ENCODE data around the gene FAM13C.
"Not testable (repeated sequence)": the region's sequence is repeated elsewhere in the genome, so short reads cannot be mapped to it uniquely, and the experiment has no call there.

Gene FAM13C

DNA sequence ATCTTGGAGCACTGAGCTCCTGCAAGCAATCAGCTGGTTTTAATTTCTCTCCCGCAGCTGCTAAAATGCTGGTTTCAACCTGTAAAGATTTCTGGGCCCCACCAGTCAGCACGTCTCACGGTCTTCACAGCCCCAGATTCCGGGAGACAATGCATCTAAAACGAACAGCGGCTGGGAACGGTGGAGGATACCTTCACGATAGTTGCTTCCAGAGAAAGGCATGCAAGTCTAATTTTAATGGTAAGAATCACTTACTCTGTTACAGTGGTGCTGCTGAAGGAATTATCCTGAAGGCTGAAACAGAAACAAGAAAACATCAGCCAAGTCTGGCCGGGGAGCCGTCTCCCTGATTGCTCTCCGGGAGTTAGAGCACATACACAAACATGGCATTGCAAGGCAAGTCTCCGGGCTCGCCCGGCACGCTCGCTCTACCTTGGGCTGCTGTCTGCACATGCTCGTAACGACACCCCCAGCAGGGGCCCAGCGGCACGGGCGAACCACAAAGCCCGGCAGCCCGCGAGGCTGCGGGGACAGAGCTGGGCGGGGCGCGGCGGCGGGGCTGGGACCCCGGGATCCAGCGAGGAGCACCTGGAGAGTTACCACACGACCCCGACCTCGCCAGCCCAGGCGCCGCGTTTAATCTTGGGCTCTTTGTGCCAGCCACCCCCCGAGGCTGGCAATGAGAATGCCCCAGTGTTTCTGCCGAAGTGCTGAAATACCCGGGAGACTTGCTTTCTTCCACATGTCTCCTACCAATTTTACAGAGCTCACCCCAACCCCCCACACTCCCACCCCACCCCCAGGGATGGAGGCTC, at the start of gene FAM13C:
FAM13C (minus strand) TSS at position 406 of the 815 bp plus-strand sequence; CDS start at position 317, 89 bp downstream.
- no peak for DNase-seq (ENCODE audit: low read depth in 2 of 2)

DNA sequence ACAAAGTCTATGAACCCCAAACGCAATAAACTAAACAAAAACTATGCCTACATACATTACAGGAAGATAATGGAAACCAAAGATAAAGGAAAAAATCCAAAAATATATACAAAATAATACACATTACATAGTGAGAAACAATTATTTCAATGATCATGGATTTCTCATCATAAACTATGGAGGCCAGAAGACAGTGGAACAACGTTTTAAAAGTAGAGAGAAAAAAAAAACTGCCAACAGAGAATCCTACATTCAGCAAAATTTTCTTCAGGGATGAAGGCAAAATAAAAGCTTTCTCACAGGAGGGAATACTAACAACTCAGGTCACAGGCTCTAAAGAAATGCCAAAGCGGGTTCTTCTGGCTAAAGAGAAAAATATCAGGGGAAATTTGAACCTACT, 42.9 kb upstream of the FAM13C start:
- no peak for DNase-seq (ENCODE audit: low read depth in 2 of 2)

DNA sequence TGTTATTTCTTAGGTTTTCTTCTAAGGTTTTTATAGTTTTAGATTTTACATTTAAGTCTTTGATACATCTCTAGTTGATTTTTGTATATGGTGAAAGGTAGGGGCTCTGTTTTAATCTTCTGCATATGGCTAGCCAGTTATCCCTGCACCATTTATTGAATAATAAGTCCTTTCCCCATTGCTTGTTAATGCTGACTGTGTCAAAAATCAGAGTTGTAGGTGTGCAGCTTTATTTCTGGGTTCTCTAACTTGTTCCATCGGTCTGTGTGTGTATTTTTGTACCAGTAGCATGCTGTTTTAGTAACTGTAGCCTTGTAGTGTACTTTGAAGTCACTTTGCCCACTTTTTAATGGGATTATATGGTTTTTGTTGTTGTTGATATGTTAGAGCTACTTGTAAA, 37.9 kb upstream of the FAM13C start:
- no peak for DNase-seq (ENCODE audit: low read depth in 2 of 2)

DNA sequence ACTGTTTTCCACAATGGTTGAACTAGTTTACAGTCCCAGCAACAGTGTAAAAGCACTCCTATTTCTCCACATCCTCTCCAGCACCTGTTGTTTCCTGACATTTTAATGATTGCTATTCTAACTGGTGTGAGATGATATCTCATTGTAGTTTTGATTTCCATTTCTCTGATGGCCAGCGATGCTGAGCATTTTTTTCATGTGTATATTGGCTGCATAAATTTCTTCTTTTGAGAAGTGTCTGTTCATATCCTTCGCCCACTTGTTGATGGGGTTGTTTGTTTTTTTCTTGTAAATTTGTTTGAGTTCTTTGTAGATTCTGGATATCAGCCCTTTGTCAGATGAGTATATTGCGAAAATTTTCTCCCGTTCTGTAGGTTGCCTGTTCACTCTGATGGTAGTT, 37.0 kb upstream of the FAM13C start:
- not testable (repeated sequence) for DNase-seq (ENCODE audit: low read depth in 2 of 2)

DNA sequence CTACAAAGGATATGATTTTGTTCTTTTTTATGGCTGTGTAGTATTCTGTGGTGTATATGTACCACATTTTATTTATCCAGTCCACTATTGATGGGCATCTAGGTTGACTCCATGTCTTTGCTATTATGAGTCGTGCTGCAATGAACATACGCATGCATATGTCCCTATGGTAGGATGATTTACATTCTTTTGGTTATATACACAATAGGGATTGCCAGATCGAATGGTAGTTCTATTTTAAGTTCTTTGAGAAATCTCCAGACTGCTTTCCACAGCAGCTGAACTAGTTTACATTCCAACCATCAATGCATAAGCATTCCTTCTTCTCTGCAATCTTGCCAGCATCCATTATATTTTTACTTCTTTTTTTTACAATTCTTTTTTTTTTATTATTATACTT, 35.6 kb upstream of the FAM13C start:
- no peak for DNase-seq (ENCODE audit: low read depth in 2 of 2)

DNA sequence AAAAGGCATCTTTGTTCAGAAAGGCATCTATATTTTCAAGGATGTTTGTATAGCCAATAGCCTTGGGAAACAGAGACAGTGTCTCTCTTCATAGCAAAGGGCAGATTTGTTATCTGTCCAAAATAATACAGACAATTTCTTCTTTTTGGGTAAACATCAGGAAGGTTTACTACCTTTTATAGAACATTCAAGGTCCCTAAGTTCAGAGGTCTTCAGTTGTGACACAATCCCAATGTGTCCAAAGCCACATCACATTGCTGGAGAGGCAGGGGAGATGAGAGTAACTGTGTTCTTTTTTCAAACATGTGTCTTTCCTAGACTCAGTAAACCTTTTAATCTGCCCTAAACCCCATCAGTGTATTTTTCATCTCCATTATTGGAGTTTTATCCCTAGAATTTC, 33.6 kb upstream of the FAM13C start:
- no peak for DNase-seq (ENCODE audit: low read depth in 2 of 2)

DNA sequence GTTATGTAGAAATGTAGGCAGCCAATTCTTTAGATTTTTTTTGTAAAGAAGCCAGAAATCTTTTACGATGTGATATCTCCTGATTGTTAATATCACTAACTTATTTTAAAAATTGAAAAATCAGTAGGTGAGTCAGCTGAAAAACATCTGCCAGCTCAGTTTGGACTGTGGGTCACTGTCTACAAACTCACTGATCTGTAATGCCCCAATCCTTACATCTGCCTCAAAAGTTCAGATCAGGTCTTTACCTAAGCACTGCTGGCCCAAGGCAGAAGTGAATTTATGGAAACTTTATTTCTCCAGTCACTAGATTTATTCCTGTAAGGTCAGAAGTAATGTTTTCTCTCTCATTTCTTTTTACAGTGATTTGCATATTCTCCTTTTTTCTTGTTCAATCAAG, 31.0 kb upstream of the FAM13C start:
- DNase-seq (ENCODE audit: low read depth in 2 of 2), result no peak

DNA sequence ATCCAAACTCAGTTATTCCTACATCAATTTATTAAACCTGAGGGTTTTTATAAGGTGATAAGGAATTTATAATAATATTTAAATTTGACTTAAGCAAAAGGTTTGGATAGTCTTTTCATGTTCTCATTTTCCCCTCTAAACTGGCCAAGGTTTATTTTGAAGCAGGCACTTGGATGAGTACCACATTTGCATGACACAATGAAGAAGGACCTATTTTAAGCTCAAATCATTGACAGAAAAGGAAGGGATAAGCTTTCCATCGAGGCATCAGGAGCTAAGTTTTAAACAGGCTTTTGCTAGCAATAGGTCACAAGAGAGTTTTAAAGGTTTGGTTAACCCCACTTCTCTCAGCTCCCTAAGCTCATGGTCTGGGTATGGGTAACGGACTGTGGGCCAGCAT, 28.7 kb upstream of the FAM13C start:
- DNase-seq (ENCODE audit: low read depth in 2 of 2), result no peak

DNA sequence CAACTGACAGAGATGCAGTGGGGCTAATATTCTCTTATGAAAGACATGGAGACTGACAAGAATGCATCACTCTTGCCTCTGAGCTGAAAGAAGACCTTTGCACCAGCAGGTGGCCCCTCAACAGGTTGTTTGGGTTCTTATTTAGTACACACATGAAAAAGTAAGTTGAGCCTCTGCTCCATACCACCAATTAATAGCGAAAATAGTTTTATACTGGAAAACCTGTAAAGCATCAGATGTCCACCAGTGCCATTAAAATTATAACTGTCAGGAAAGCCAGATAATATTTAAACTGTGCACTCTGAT, 26.3 kb upstream of the FAM13C start:
- no peak for DNase-seq (ENCODE audit: low read depth in 2 of 2)

DNA sequence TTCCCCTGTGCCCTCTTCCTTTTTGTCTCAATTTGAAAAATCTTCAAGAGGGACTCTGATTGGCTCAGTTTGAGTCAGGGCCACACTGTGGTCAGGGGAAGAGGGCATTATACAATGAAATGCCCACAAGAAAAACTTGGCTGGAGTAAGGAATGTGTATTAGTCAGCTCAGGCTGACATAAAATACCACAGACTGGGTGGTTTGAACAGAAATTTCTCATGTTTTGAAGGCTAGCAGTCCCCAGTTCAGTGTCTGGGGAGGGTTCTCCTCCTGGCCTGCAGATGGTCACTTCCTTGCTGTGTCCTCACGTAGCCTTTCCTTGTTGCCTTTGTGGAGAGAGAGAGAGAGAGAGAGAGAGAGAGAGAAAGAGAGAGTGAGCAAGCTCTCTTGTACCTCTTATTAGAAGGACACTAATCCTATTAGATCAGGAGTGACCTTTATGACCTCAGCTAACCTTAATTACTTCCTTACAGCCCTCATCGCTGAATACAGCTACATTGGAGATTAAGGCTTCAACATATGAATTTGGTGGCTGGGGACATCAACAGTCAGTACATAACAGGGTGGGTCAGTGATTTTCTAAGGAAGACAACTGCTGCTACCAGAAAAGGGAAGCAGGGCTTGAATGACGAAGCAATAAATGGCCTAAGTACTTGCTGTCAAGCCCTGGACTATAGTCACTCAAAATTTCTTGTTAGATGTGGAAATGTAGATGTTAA, 25.8 kb upstream of the FAM13C start:
- DNase-seq (ENCODE audit: low read depth in 2 of 2), result no peak

DNA sequence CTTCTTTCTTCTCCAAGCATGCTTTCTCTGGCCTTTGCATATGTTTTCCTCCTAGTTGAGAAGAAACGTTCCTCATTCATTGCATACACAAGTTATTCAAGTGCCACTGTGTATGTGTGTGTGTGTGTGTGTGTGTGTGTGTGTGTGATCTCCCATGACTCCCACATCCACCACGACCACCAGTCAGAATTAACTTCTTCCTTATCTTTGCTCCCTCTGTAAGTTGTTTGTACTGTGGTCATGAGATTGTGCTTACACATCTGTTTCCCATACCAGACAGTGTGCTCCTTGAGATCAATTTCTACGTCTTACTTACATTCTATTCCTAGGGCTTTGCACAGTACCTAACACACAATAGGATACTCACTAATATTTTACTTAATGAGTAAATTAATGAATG, 22.4 kb upstream of the FAM13C start:
- DNase-seq (ENCODE audit: low read depth in 2 of 2), result no peak

DNA sequence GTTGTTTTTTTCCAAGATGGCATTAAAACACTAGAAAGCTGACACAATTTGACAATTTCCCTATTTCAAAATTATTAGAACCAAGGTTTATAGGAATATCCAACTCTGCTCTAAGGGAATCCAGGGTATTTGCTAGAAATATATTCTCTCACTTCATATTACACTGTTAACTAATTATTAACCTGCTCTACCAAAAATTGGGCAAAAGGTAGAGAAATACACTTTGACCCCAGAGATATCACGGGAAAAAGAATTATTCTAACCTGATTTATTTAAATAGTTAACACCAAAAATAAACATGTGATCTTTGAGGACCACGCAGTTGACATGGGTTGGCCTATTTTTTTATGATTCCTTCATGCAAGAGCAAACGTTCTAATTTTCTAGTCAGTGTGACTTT, 21.6 kb upstream of the FAM13C start:
- DNase-seq (ENCODE audit: low read depth in 2 of 2), result no peak

DNA sequence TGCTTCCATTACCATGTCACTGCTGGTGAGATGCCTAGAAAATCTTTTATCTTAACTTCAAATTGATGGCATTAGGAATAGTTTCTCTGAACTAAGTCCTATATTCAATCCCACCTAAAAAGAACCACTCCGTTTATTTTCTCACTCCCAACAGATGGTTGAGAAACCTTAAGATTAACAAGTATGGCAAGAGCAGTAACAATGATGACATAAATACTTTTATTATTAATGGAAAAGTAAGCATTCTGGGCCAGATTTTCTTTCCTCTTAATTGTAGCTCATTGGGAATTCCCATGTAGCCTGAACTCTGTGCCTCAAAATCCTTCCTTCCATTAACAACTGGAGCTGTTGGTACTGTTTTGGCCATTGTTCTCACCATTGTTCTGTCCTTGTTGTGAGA, 21.1 kb upstream of the FAM13C start:
- no peak for DNase-seq (ENCODE audit: low read depth in 2 of 2)

DNA sequence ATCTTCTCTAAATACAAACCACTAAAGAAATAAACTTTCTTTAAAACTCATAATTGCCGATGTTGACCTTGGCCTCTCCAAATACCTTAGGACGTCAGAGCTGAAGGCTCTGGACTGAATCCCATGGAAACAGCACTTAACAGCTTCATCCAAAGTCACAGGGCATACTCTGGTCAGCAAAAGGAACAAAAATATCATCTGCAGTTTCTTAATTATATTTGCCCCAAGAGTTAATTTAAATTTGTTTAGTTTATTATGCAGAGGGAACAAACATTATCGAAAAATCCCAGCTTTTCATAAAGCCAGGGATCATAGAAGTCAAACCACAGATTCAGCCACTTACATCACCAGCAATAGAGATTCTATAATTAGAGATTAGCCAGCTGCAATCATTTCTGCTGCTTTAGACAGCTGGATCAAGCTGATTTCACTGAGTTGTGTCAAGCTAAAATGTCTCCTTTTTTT, 20.5 kb upstream of the FAM13C start:
- DNase-seq (ENCODE audit: low read depth in 2 of 2), result no peak

DNA sequence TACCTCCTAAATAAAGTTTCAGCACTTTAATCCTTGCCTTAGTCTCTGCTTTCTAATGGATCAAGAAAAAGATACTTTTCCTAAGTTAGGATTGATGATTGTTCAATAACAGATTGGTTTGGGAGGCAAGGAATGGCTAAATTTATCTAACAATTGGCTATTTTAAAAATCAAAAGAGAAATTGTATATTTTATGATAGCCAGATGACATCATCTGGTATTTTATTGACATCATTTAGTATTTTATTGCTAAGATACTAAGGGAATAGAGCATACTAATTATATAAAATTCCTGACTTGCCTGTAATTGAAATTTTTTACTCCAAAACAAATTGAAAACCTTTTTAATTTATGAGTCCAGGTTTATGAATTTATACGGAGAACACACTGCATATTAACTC, 19.3 kb upstream of the FAM13C start:
- DNase-seq (ENCODE audit: low read depth in 2 of 2), result no peak

DNA sequence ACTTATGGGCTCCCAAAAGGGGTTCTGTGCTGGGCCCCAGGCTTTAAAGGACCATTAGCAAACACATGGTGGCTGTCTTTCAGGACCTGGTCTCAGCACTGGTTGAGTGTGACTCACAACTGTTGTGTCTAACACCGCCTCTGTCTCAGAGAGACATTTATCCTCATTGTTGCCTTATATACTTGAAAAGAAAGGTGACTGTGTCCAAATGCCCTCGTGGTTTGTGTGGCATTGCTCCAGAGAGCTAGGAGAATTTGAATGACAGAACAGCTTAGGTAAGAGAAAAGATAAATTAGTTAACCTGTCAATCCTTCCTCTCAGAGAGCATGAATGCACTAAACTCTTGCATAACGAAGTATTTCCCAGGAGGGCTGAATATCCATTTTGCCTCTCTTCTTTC, 14.5 kb upstream of the FAM13C start:
- DNase-seq (ENCODE audit: low read depth in 2 of 2), result no peak

DNA sequence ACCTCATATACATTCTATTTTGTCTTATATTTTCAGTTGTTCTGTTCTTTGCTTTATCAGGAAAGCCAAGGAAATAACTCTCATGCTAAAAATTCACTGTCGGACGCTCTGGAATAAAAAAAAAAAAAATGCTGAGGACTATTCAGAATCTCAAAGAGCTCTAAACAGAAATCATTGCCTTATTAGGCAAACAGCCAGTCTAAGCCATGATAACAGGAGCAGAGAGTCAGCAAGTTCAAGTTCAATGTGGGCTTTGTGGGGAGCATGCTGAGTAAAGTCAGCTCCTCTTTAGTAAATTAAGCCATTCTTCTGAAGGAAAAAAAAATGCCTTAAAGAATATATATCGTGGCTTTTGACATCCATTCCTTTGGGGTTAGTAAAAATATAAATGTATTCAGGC, 13.6 kb upstream of the FAM13C start:
- no peak for DNase-seq (ENCODE audit: low read depth in 2 of 2)

DNA sequence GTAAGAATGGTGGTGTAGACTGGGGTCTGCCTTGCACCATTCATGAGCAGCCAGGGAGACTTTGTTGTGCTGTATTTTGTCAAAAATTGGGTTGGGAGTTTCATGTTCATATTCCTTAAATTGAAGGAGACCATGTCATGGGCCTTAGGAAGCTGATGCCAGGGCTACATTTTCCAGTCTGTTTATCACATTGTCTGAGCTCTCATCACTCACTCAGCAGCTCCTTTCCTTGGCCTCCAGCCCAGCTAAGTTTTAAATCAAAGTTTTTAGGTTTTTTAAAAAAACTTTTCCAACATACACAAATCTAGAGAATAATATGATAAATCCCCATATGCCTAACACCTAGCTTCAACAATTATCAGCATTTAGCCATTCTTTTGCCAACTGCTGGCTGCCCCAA, 12.6 kb upstream of the FAM13C start:
- DNase-seq (ENCODE audit: low read depth in 2 of 2), result no peak

DNA sequence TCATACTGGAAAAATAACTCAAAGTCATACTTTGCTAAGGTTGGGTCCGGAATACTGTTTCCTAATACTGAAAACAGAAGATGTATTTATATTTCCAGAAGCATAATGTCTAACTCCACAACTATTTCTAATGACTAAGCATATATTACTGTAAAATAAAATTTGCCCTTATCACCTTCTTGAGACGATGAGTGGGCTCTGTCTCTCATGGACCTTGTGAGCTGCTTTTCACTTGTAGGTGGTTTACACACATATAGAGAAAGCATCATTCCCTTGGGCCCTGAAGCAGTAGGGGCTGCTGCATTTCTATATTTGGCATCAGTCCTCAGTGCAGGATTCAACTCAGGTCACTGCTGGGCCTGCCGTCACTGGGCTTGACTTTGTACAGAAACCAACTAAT, 10.7 kb upstream of the FAM13C start:
- DNase-seq (ENCODE audit: low read depth in 2 of 2), result no peak

DNA sequence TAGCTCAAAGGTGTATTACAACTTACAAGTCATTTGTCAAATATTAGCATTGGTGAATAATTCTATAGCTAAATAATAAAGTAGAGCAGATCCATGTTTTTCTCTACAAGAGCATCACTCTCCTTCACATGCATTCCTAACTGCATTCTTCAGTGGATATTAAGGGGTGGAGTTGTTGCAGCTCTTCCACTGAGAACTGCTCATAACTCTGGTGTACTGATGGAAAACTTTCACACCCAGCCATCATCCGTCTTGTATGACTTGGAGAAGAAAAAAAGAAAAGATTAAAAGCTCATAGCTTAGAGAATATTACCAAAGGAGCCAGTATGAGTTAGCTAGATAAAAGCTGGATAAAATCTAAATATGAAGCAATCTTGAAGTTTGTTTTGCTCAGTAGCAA, 10.2 kb upstream of the FAM13C start:
- no peak for DNase-seq (ENCODE audit: low read depth in 2 of 2)

DNA sequence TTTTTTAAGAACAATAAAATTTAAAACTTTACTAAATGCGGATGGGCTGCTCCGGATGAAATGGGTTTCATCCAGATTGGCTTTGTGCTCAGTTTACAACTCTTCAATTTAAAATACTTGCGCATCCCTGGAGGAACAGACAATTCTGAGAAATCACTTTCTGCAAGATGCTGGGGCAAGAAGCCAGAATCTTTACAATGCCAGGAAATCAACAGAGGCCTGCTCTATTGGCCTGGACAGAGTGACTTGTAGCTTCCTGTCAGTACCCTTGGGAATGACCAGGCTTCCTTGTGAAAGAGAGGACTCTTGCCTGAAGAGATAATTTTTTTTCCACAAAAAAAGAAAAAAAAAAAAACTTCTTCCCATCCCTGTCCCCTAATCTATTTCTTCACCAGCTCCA, 3.9 kb upstream of the FAM13C start:
- no peak for DNase-seq (ENCODE audit: low read depth in 2 of 2)

DNA sequence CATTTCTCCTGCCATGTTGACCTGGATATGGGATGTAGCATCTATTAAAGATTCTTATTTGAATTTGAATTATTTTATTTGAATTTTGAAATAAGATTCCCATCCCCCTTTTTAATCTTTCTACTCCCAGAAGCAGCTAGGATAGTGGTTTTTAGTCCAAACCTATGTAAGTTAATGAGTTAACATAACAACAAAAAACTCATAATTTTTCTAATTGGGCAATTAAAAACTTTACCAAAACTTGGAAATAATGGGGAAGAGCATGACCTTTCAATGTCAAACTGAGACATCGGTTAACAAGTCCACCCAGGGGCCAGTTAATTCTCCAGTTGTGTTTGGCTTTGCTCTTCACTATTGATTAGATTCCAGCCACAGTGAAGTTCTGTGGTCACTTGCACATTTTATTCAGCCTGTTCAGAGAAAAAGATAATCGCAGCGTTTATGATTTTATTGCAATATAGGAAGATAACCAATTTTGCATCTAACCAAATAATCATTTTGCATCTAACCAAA, 1.2 kb upstream of the FAM13C start:
- DNase-seq (ENCODE audit: low read depth in 2 of 2), result no peak

DNA sequence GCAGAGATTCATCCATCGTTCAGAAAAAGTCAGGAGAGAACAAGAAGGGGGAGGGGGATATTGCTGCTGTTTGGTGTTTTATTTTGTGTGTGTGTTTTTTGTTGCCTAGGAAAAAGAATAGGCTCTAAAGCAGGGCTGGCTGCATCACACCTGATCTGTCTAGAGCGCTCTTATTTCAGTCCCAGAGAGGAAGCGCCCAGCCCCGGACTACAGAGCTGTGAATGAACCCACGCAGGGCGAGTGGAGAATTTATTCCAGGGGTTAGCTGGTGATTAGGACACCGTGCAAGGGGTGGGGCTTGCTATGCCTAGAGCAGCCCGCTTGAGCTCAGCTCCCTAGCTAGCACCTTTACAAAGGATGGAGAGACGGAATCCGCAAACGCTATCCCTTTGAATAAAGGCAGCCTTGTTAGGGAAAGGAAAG, 621 bp upstream of the FAM13C start:
- DNase-seq (ENCODE audit: low read depth in 2 of 2), result no peak

Data from stimulated activated CD8-positive, alpha-beta memory T cell treated with anti-CD3 and anti-CD28 coated beads, Interleukin-15, amount 100 ng/mL, for 48 hours (primary cell).